ENCODE measurements around the gene DNAJB14.

DNA sequence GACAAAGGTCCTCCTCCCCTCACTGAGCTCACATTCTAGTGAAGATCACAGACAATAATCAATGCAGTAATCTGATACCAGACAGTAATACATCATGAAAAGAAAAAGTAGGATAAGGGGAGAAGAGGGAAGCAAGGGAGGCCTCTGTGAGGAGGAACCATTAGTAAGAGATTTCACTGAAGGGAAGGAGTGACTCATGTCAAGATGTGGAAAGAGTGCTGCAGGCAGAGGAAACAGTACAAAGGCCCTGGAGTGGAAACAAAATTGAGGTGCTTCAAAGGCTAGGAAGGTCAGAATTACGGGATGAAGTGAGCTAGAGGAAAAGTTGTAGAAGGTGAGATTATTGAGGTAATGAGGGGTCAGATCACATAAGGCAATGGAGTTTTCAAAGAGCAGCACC is 90.3 kb downstream of the DNAJB14 start:
- TF ChIP-seq, protein P1, sequence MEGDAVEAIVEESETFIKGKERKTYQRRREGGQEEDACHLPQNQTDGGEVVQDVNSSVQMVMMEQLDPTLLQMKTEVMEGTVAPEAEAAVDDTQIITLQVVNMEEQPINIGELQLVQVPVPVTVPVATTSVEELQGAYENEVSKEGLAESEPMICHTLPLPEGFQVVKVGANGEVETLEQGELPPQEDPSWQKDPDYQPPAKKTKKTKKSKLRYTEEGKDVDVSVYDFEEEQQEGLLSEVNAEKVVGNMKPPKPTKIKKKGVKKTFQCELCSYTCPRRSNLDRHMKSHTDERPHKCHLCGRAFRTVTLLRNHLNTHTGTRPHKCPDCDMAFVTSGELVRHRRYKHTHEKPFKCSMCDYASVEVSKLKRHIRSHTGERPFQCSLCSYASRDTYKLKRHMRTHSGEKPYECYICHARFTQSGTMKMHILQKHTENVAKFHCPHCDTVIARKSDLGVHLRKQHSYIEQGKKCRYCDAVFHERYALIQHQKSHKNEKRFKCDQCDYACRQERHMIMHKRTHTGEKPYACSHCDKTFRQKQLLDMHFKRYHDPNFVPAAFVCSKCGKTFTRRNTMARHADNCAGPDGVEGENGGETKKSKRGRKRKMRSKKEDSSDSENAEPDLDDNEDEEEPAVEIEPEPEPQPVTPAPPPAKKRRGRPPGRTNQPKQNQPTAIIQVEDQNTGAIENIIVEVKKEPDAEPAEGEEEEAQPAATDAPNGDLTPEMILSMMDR (conservative IDR thresholded peaks at IDR 0.05 in 1 of 2, IDR thresholded peaks at IDR 0.05 in 1 of 2; ENCODE audit: low read depth in 1 of 2, low read length in 2 of 2), result no peak
- TF ChIP-seq EZH2 (IDR thresholded peaks at IDR 0.05; ENCODE audit: low read length, missing control alignments), result no peak
